GM21717 (cell line): ENCODE results near the gene CDH23.

Experiments used
- ATAC-seq: cut with Tn5 transposase; IDR thresholded peaks from one replicate; pipeline ENCODE4 v1.9.1; 2021; ENCODE audit warnings: mild to moderate bottlenecking, moderate library complexity; ENCODE audit not compliant: unreplicated experiment

The CDH23 gene

DNA sequence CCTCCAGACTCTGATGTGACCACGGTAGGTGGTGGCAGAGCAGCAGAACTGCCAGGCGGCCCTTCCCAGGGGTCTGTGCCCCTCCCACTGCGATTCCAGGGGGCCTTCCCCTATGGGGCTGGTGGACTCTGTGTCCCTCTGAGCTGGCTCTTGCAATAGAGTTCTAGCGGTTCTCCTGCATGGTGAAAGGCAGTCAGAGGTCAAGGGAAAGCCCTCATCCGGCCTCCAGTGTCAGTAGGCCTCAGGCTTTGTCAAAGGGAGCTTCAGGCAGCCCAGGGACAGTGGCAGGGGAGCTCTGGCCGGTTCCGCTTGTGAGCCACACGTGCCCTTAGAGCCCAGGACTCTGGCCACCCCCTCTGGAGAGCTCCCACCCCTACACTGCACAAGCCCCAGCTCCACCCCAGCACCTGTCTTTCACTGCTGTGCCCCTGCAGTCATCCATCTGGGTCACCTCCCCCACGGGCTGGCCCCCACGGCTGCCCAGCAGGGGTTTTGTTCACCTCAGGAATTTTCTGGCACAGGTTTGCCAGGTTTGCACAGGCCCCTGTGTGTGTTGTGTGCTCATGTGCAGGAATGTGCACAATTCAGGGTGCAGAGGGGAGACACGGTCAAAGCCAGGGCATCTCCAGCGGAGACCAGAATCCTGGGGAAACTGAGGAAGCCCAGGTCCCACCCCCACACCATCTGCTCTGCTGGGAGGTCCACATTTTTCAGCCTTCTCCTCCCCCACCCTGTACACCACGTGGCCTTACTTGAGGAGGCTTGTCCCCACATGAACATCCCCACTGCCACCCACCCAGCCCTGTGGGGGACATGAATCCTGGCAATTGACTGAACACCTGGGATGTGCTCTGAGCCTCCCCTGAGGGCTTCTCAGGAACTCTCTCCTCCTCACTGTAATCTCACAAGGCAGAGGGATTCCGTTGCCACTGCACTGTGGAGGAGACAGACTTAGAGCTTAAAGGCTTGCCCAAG is 299.1 kb downstream of the CDH23 start:
- no peak for ATAC-seq

DNA sequence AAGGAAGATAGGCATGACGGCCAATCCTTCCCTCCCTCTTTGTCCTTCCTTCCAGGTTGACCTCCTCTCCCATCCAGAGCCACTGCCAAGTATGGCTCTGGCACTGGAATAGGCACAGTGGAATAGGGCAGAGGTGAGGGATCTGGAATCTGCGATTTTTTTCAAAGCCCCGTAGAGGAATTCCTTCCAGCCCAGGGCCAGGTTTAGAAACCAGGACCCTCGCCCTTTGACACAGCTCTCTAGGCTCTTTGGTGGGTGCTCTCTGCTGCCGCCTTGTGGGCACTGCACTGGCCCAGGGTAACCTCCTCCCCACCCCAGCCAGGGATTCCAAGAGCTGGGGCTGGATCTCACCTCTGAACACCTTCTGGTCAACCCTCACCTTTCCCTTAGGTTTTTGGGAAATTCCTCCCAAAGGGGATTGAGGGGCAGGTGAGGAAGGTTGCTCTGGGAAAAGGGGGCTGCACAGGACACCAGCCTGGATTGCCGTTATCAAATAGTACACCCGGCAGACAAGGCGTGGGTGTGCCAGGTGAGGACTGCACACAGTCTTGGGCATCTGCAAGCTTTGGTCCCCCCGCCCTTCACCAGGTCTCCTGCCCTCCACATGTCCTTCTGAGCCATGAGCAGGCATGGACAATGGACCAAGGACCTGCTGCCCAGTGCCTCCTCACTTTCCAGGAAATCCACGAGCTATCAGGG is 300.1 kb downstream of the CDH23 start:
- ATAC-seq: no peak

DNA sequence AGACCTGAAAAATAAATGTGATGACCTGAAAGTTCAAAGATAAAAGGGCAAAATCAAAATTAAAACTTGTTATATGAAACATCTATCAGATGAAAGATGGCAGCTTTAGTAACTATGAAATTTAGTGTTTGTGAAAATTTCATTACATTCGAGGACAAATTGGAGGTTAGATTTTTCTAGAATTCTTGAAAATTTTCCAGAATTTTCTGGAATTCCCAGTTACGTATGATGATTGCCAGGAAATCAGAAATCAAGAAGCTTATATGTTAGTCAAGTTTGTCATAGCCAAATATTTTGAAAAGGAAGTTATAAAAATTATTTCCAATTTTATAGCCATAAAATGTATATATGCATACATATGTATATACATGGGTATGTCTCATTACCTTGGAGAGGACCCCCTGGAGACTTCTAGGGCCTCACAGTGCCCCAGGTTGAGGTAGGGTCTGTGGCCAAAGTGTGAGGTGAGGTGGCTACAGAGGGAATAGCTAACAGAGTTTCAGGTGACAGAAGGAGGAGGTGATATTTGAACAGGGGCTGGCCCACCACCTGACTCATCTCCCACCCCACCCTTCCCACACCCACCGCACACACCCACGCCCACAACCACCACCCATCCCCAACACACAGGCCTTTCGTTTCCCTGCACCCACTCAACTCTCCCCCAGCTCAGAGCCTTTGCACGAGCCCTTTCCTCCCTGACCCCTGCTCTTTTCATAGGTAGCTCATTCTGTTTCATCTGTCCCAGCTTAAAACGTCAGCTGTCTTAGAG is 301.4 kb downstream of the CDH23 start:
- ATAC-seq: no peak

DNA sequence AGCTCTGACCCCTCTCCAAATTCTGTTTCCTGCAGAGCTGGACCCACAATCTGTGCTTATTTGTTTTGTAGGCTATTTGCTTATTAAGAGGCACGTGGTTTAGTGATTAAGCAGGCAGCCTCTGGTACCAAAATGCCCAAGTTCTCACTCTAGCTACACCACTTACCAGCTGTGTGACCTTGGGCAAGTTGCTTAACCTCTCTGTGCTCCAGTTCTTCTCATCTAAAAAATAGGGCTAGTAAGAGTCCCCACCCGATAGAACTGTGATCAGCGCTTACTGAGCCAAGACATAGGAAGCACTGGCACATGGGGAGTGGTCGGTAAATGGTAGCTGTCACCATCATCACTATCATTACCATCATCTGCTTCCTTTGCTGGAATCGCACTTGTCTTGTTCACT is 302.0 kb downstream of the CDH23 start:
- ATAC-seq: no peak

DNA sequence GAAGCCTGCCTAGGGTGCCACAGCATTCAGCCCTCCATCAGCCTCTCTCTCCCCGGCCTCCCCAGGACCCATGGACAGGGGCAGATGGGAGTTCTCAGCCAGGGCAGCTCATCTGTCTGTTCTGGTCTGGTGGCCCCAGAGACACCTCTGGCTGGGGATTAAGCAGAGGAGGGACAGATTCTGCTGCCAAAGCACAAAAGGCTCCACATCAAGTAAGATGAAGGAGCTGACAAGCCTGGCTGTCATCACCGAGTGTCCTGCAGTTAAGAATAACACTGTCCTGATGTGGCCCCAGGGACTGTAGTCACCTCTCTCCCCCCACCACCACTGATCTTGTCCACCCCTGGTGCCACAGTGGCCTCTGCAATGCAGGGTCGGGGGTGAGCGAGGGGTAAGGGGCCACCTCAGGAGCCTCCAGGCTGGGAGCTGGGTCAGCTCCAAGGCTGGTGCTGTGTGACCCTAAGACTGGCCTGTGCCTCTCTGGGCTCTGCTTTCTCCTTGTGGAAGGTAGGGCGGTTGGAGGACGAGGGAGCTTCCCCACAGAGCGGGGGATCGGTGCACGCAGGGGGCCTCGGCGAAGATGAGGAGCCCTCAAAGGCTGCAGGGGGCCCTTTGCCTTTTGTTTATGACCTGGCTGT is 304.1 kb downstream of the CDH23 start:
- ATAC-seq: no peak

DNA sequence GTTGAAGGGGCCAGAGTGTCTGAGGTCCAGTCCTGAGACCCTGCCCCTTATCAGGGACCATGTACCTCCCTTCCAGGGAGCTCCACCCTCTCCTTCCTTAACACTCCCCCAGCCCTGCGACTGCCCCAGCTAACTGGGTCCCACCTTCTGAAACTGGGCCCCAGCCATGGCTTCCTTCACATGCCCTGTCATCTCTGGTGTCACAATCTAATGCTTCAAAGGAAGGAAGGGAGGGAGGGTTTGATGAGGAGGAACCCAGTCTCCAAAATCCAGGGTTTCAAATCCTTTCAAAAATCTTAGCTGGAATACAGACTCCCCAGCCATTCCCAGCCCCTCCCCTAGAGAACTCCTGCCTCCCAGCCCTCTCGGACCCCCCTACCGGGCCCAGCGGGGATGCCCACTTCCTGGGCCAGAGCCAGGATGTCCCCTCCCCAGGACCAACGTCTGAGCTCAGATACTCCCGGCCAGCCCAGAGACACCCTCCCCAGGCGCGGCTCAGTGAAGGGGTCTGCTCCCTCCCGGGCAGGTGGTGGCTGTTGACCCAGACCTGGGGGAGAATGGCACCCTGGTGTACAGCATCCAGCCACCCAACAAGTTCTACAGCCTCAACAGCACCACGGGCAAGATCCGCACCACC is 304.9 kb downstream of the CDH23 start:
- ATAC-seq: no peak

DNA sequence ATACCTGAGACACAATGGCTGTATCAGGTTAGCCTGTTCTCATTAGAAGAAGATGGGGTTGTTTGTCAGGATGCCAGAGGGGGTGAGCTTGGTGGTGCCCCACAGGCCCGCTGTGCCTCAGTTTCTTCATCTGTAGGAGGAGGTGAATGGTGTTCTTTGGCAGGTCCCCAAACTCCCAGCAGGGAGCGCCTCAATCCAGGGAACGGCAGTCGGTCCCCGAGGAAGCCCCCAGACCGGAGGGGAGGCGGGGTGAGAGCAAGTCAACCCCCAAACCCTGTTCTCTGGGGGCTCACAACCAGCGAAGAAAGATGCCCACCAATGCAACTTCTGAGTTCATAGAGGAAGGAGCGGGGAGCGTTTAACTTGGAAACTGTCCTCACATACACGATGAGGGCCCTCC is 306.9 kb downstream of the CDH23 start:
- ATAC-seq: no peak

DNA sequence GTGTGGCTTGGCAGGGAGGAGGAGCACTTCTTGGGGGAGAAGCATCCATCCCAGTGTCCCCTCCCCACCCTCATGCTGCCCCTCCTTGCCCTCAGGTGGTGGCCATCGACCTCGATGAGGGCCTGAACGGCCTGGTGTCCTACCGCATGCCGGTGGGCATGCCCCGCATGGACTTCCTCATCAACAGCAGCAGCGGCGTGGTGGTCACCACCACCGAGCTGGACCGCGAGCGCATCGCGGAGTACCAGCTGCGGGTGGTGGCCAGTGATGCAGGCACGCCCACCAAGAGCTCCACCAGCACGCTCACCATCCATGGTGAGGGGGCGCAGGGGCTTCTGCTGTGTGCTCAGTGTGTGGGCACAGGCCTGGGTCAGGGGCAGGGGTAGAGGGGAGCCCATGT is 308.1 kb downstream of the CDH23 start:
- ATAC-seq: no peak

DNA sequence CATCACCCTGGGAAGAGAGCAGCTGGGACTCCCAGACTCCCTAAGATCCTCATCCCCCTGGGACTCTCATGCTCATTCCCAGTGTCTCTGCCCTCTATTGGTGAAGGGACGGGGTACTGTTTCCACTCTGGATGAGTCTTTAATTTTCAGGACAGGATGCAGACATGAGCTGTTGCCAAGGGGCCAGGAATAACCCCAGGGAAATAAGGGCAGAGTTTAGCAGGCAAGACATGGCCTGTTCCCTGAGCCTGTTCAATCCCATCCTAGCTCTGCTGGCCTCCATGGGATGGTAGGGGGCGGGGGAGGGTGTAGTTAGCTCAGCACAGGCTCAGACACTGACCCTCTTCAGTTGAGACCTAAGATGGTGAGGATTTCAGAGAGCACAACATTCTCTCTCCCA is 308.9 kb downstream of the CDH23 start:
- no peak for ATAC-seq

DNA sequence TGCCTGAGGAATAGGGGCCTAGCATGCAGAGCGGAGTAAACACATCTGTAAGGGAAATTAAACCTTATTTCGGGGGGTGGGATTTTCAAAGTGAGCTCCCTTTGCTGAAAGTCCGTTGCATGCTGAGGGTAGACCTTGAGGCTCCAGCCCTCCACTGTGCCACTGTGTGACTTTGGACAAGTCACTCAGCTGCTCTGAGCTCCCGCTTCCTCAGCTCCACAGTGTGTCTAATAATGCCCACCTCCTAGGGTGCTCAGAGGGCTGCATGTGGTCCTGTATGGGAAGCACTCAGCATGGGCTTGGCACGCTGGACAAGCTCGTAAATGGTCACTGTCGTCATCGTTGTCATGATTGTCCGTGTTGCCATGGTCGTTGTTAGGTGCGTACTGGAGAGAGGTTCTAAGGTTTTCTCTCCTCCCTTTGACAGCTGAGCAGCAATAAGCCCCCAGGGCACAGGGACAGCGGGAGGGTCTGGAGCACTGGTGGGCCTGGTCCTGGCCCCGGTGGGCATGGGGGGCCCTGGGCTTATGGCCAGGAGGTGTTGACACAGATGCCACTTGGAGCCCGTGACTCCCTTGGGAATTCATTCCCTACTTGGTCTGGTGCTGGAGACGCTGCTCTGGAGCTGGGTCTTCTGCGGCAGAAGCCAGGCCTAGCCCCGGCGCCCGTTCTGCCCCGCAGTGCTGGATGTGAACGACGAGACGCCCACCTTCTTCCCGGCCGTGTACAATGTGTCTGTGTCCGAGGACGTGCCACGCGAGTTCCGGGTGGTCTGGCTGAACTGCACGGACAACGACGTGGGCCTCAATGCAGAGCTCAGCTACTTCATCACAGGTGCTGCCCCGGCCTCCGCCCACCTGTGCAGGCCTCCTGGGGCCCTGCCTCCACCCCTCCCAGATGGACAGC is 309.7 kb downstream of the CDH23 start:
- no peak for ATAC-seq

DNA sequence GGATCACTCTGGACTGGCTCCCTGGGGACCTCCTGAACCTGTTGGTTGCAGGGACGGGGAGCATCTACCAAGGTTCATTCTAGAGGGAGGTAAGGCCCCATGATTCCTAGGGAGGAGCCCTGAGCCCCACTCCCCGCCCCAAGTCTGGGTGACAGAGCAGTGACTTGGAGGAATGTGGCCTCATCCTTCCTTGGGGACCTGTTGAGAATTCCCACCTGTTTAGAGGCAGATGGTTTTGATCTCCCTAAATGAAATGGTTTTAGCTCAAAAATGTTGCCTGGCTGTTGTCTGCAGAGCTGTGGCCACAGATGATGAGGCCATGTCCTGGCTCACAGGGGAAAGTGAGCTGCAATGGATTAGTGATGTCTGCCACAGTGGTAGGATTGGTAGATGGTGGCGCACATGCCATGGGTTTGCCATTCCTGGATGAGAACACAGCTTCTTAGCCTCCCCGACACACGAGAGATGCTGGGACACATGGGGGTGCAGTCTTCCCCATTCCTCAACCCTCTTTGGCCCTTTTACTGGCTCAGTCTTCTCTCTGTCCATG is 310.6 kb downstream of the CDH23 start:
- ATAC-seq: no peak

DNA sequence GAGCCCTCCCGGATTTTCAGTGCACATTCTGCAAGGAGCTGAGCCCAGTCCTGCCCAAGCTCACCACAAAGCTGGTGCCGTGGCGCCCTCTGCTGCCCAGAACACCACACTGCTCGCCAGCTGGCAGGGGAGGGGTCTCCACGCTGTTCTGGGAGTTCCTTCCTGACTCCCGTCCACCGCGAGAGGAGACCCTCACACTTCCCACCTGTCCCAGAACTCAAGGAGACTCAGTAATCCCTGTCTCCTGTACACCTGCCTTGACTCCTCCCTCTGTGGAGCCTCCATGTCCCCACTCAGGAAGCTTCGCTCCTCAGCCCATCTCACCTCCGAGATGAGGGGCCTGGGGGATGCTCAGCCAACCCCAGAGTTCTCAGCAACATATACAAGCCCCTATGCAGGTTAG is 311.6 kb downstream of the CDH23 start:
- ATAC-seq: no peak

DNA sequence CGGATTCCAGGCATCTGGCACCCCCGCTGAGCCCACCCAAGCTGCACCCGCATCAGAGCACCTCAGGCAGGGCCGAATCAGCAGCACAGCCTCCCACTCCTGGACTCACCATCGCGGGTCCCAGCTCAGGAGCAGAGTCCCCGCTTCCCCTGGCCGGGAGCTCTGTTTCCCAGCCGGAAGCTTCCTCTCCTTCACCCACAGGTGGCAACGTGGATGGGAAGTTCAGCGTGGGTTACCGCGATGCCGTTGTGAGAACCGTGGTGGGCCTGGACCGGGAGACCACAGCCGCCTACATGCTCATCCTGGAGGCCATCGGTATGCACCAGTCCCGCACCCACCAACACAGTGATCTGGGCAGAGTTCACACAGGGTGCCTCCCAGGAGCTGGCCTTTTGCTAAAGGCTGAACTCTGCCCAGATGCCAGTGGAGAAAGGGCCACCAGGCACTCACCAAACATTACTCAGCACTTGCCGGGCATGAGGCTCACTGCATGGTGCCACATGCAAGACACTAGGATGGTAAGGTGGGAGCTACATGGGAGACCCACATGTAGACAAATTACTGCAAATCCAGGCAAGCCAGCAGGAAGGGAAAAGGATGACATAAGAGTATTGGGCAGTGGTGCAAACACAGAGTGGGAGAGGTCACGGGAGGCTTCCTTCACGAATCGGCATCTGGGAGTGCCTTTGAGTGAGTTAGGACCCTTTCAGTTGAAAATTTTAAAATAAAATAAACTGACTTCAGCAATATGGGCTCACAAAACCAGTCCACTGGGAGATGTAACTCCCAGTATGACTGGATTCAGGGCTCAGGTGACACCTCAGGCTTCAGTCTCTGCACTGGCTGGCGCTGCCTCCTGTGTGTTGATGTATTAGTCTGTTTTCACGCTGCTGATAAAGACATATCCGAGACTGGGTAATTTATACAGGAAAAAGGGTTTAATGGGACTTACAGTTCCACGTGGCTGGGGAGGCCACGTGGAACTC is 312.5 kb downstream of the CDH23 start:
- no peak for ATAC-seq

DNA sequence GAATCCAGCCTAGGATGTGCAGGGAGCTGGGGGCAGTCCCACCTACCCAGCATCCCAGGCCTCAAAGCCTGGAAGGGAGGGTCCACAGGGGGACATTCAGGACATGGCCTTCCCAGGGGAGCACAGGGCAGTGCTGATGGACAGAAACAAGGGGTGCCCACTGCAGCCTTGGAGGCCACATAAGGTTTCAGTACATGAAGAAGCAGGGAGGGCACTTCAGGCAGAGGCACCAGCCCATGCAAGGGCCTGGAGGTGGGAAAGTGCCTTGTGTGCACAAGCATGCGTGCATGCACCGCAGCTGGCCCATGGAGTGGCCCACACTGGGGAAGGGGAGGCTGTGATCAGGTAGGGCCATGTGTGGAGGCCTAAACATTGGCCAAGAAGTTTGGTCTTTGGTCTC is 313.8 kb downstream of the CDH23 start:
- ATAC-seq: no peak

DNA sequence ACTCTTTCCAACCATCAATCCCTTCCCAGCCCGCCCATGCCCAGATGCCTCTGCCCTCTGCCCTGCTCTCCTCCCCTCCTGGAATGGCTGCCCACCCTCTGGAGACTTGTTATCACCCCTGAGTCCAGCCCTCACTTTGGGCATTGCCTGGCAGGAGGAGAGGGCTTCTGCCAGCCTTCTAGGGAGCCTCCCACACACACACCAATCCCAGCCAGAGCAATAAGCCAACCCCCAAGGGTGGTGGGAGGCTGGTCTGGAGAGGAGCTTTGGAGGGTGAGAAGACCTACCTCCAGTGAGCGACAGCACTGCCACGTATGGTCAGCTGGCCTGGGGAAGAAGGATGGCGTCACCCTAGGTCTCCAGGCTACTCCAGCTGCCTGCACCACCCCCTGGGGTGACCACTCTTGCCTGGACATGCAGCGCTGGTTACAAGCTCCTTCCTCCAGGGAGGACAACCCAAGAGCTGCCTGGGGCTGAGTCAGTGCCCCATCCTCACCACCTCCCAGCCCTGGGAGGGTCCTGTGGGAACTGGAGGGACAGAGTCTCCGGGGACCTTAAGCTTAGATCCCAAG is 314.4 kb downstream of the CDH23 start:
- ATAC-seq: no peak

DNA sequence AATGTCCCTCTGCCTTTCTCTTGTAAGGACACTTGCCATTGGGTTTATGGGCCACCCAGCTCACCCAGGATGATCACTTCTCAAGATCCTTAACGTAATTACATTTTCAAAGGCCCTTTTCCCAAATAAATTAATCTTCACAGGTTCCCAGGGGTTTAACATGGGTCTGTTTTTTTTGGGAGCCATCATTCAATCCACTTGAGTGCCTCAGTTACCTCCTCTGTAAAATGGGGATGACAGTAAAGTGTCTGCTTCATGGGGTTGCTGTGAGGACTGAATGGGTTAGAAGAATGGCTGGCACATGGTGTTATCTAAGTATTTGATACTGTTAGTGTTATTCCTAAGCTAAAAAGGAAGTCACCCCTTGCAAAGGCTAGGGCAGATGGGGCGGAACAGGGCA is 315.4 kb downstream of the CDH23 start:
- ATAC-seq: no peak

DNA sequence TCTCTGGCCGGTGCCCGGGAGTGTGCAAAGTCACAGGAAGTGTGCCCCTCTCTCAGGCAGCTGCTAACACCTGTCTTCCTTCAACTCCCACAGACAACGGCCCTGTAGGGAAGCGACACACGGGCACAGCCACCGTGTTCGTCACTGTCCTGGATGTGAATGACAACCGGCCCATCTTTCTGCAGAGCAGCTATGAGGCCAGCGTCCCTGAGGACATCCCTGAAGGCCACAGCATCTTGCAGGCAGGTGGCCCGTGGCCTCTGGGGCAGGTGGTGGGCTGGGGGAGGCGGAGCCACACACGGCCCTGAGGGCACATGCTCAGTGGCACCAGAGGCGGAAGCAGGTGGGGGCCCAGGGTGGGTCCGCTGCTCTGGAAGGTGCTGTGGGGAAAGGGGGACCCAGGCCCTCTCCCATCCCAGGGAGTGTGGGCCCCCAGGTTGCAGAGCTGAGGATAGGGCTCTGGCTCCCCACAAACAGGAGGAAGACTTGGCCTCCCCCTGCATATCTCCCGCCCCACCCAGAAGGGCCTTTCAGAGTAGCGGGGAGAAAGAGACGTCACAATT is 315.9 kb downstream of the CDH23 start:
- ATAC-seq: no peak
